Measurements from ENCODE around the gene UPP2. TPM values are rescaled to one million over a fixed set of nuclear protein-coding genes. Genes with fewer than 3 reads are reported as not detected.

Gene UPP2
- total RNA-seq, 1 donor from 2014 or later: not detected

DNA sequence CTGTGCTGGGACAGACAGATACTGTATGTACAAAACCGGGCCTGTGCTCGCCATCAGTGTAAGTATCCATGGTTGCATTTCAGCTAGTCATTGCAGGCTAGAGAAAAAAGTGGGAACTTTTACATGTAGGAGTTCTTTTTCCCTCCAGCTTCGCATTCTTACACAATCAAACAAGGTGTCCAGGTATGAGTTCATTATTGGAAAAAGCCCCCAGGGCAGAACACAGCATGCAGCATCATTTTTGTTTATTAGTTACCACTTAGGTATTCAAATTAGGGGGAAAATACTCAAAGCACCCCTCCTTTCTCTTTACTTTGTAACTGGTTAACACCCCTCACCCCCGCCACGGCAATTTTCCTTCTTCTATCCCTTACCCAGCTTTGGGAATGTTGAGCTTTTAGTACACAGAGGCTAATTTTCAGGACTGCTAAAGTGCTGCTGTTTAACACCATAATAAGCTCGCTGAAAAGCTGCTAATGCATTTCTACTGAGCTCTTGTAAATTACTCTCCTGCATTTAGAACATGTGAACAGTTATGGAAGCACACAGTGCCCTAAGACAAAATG, 13.6 kb downstream of the UPP2 start:
- no peak for DNase-seq (ENCODE audit: low spot score)
- intact Hi-C loops (cut with micrococcal nuclease): no loop called here
- no peaks in the 10 kb centered on the region for H3K4me1 Mint-ChIP-seq (ENCODE audit: low read depth)
- peaks cover 2% of the 10 kb centered on the region for H3K27me3 Mint-ChIP-seq (ENCODE audit: low read depth)
- no peak overlapping the region for H3K4me3 Mint-ChIP-seq (ENCODE audit: low read depth)
- no peaks in the 10 kb centered on the region for H3K36me3 Mint-ChIP-seq (ENCODE audit: low read depth)
- no peaks in the 10 kb centered on the region for H3K9me3 Mint-ChIP-seq
- no peak overlapping the region for H3K27ac Mint-ChIP-seq

- Mint-ChIP-seq H3K36me3 (ENCODE audit: low read depth) (no peaks in the 10 kb centered on the region), H3K27ac (no peak overlapping the region), H3K4me1 (ENCODE audit: low read depth) (no peaks in the 10 kb centered on the region), H3K9me3 (no peaks in the 10 kb centered on the region), H3K4me3 (ENCODE audit: low read depth) (no peak overlapping the region), H3K27me3 (ENCODE audit: low read depth) (peaks cover 2% of the 10 kb centered on the region)
- DNase-seq (ENCODE audit: low spot score): no peak
- intact Hi-C loops (cut with micrococcal nuclease): no loop called here
Observed at GRCh38 chr2:158116936-158117335, 15.3 kb downstream of the UPP2 start.

- no peak overlapping the region for H3K27ac Mint-ChIP-seq
- no peak overlapping the region for H3K4me3 Mint-ChIP-seq (ENCODE audit: low read depth)
- H3K36me3 Mint-ChIP-seq (ENCODE audit: low read depth): no peaks in the 10 kb centered on the region
- H3K27me3 Mint-ChIP-seq (ENCODE audit: low read depth): peaks cover 2% of the 10 kb centered on the region
- H3K9me3 Mint-ChIP-seq: no peaks in the 10 kb centered on the region
- DNase-seq (ENCODE audit: low spot score): no peak
- intact Hi-C loops (cut with micrococcal nuclease): no loop called here
- no peaks in the 10 kb centered on the region for H3K4me1 Mint-ChIP-seq (ENCODE audit: low read depth)
Observed at GRCh38 chr2:158120102-158120501, 18.4 kb downstream of the UPP2 start.

GRCh38 chr2:158120664-158121641, 19.3 kb downstream of the UPP2 start:
- peaks cover 2% of the 10 kb centered on the region for H3K27me3 Mint-ChIP-seq (ENCODE audit: low read depth)
- H3K27ac Mint-ChIP-seq: no peak overlapping the region
- DNase-seq (ENCODE audit: low spot score): no peak
- no peaks in the 10 kb centered on the region for H3K4me1 Mint-ChIP-seq (ENCODE audit: low read depth)
- intact Hi-C loops (cut with micrococcal nuclease): no loop called here
- H3K9me3 Mint-ChIP-seq: no peaks in the 10 kb centered on the region
- H3K4me3 Mint-ChIP-seq (ENCODE audit: low read depth): no peak overlapping the region
- no peaks in the 10 kb centered on the region for H3K36me3 Mint-ChIP-seq (ENCODE audit: low read depth)

GRCh38 chr2:158124896-158125295, 23.2 kb downstream of the UPP2 start:
- DNase-seq (ENCODE audit: low spot score): no peak
- no peak overlapping the region for H3K4me3 Mint-ChIP-seq (ENCODE audit: low read depth)
- H3K36me3 Mint-ChIP-seq (ENCODE audit: low read depth): no peaks in the 10 kb centered on the region
- no peak overlapping the region for H3K27ac Mint-ChIP-seq
- intact Hi-C loops (cut with micrococcal nuclease): no loop called here
- H3K27me3 Mint-ChIP-seq (ENCODE audit: low read depth): no peaks in the 10 kb centered on the region
- no peaks in the 10 kb centered on the region for H3K9me3 Mint-ChIP-seq
- H3K4me1 Mint-ChIP-seq (ENCODE audit: low read depth): no peaks in the 10 kb centered on the region

- Mint-ChIP-seq H3K4me1 (ENCODE audit: low read depth) (no peaks in the 10 kb centered on the region), H3K27ac (no peak overlapping the region), H3K36me3 (ENCODE audit: low read depth) (no peaks in the 10 kb centered on the region), H3K27me3 (ENCODE audit: low read depth) (no peaks in the 10 kb centered on the region), H3K4me3 (ENCODE audit: low read depth) (no peak overlapping the region), H3K9me3 (no peaks in the 10 kb centered on the region)
- intact Hi-C loops (cut with micrococcal nuclease): no loop called here
- DNase-seq (ENCODE audit: low spot score): no peak
Observed at GRCh38 chr2:158125756-158126498, 24.3 kb downstream of the UPP2 start.

DNA sequence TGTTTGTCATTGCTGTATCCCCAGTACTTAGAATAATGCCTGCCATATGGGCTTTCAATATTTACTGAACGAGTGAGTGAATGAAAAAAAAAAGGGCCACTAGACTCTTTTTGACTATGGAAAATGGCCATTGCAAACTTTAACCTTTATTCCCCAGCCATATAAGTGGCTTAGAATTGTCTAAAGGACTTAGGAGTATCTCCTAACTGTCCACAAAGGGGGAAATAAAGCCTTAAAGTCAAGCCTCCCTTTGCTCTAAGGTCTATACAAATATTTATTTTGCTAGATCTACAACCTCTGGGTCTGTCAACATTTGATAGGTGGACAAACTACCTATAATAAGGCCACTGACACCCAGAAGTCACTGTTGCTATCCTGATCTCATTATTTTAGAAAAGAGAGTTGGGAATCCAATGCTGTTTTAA, 25.7 kb downstream of the UPP2 start:
- H3K36me3 Mint-ChIP-seq (ENCODE audit: low read depth): no peaks in the 10 kb centered on the region
- peaks cover under 1% of the 10 kb centered on the region for H3K27me3 Mint-ChIP-seq (ENCODE audit: low read depth)
- H3K27ac Mint-ChIP-seq: no peak overlapping the region
- no peaks in the 10 kb centered on the region for H3K9me3 Mint-ChIP-seq
- DNase-seq (ENCODE audit: low spot score): no peak
- H3K4me1 Mint-ChIP-seq (ENCODE audit: low read depth): no peaks in the 10 kb centered on the region
- H3K4me3 Mint-ChIP-seq (ENCODE audit: low read depth): no peak overlapping the region
- intact Hi-C loops (cut with micrococcal nuclease): no loop called here

DNA sequence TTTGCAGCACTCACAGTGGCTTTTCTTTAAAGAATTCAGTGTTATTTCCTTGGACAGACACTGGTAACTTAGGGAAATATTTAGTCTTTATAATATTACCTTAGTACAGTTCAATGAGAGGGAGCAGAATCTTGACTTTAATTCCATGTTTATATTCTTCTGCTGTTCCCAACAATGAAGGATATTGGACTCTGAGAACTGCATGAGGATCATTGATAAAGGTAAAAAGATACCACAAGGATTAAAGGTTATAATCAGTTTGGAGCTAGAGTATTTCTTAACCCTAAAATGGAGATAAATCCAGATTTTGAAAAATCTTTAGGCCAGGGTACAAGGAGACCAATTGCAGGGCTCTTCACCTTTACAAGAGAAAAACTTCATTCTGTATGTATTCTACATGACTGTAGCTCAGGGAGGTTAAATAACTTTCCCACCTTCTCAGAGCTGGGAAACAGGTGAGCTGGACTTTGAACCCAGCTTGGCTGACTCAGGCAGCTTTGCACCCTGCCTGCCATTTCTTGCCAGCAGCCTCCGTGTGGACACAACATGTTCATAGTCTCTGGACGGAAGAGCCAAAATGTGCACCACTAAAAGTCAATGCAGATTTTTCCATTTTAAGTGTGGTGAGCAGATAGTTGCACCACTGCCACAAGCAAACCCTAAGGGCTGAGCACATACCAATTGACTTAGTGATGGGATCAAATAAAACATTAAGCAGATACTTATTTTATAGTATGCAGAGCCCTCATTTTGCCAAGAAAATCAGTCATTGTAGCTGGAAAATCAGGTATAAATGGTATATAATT, 26.7 kb downstream of the UPP2 start:
- no peaks in the 10 kb centered on the region for H3K9me3 Mint-ChIP-seq
- intact Hi-C loops (cut with micrococcal nuclease): no loop called here
- peaks cover 7% of the 10 kb centered on the region for H3K27me3 Mint-ChIP-seq (ENCODE audit: low read depth)

GRCh38 chr2:158129037-158129436, 27.4 kb downstream of the UPP2 start:
- peaks cover 7% of the 10 kb centered on the region for H3K27me3 Mint-ChIP-seq (ENCODE audit: low read depth)
- no peaks in the 10 kb centered on the region for H3K9me3 Mint-ChIP-seq
- no peak overlapping the region for H3K4me3 Mint-ChIP-seq (ENCODE audit: low read depth)
- no peaks in the 10 kb centered on the region for H3K36me3 Mint-ChIP-seq (ENCODE audit: low read depth)
- no peak overlapping the region for H3K27ac Mint-ChIP-seq
- no peak for DNase-seq (ENCODE audit: low spot score)
- H3K4me1 Mint-ChIP-seq (ENCODE audit: low read depth): no peaks in the 10 kb centered on the region
- intact Hi-C loops (cut with micrococcal nuclease): no loop called here

More for the DNA sequence above, 26.7 kb downstream of the UPP2 start:
- no peak for DNase-seq (ENCODE audit: low spot score)
- Mint-ChIP-seq H3K27ac (no peak overlapping the region), H3K4me1 (ENCODE audit: low read depth) (no peaks in the 10 kb centered on the region), H3K4me3 (ENCODE audit: low read depth) (no peak overlapping the region), H3K36me3 (ENCODE audit: low read depth) (no peaks in the 10 kb centered on the region)

GRCh38 chr2:158130832-158131473, 29.3 kb downstream of the UPP2 start:
- Mint-ChIP-seq H3K27ac (no peak overlapping the region), H3K27me3 (ENCODE audit: low read depth) (peaks cover 7% of the 10 kb centered on the region), H3K4me1 (ENCODE audit: low read depth) (no peaks in the 10 kb centered on the region), H3K36me3 (ENCODE audit: low read depth) (no peaks in the 10 kb centered on the region), H3K9me3 (no peaks in the 10 kb centered on the region), H3K4me3 (ENCODE audit: low read depth) (no peak overlapping the region)
- no peak for DNase-seq (ENCODE audit: low spot score)
- intact Hi-C loops (cut with micrococcal nuclease): no loop called here

DNA sequence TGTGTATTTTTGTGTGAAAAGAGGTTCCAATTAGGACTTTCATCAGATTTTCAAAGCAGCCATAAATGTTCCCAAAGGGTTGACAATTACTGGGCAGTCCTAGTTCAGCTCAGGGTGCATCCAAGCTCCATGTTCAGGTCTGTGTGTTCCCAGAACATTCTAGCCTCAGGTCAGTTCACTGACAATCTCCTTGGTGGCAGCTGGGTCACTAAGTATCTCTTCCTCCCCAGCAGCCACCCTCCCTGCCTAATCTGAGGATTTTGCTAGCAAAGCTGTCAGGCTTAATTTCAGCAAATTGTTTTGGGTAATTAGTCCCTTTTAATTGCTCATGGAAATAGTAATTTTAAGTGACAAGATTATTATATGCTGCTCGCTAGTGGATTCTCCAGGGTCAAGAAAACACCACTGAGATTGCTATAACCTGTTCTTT, 29.8 kb downstream of the UPP2 start:
- Mint-ChIP-seq H3K36me3 (ENCODE audit: low read depth) (no peaks in the 10 kb centered on the region), H3K4me3 (ENCODE audit: low read depth) (no peak overlapping the region), H3K27me3 (ENCODE audit: low read depth) (peaks cover 7% of the 10 kb centered on the region), H3K4me1 (ENCODE audit: low read depth) (no peaks in the 10 kb centered on the region), H3K9me3 (no peaks in the 10 kb centered on the region), H3K27ac (no peak overlapping the region)
- no peak for DNase-seq (ENCODE audit: low spot score)
- intact Hi-C loops (cut with micrococcal nuclease): no loop called here
